Heart left ventricle (tissue), 16 donors: ENCODE results near the gene RBM23. TPM values are rescaled to one million over a fixed set of nuclear protein-coding genes. Genes with fewer than 3 reads are reported as not detected.

ENCODE experiments used
- ATAC-seq, 4 donors: fragments of 200-7000 bp; cut with Tn5 transposase; one replicate each; pipeline ENCODE4 v1.9.1; 2020 to 2022; ENCODE audit warnings: moderate library complexity in 4 of 4, mild to moderate bottlenecking in 3 of 4, moderate number of reproducible peaks in 1 of 4
- DNase-seq, 5 donors: peaks; one replicate each; pipeline ENCODE4 v3.0.0-alpha.2; 2020
- H3K27ac ChIP-seq, 12 donors: fragments of 200-600 bp; sonication (generic) in 4 of 12; one replicate each; pipeline versions ENCODE4 v1.5.0 to v1.8.0; 2016 to 2022; ENCODE audit warnings: mild to moderate bottlenecking in 2 of 12
- H3K27me3 ChIP-seq, 9 donors: fragments of 200-600 bp; sonication (generic) in 2 of 9; one replicate each; pipeline versions ENCODE4 v1.5.1 to v1.8.0; 2016 to 2022; ENCODE audit warnings: mild to moderate bottlenecking in 3 of 9
- H3K36me3 ChIP-seq, 9 donors: fragments of 200-600 bp; sonication (generic) in 2 of 9; one replicate each; pipeline versions ENCODE4 v1.5.0 to v1.8.0; 2018 to 2022; ENCODE audit warnings: mild to moderate bottlenecking in 2 of 9
- H3K4me1 ChIP-seq, 12 donors: fragments of 200-600 bp; sonication (generic) in 4 of 12; one replicate each; pipeline versions ENCODE4 v1.5.0 to v1.8.0; 2016 to 2022; ENCODE audit warnings: mild to moderate bottlenecking in 3 of 12
- H3K4me3 ChIP-seq, 12 donors: fragments of 200-600 bp; sonication (generic) in 4 of 12; one replicate each; pipeline versions ENCODE4 v1.5.0 to v1.8.0; 2017 to 2022; ENCODE audit warnings: mild to moderate bottlenecking in 9 of 12, moderate library complexity in 4 of 12
- H3K9me3 ChIP-seq, 12 donors: fragments of 200-600 bp; sonication (generic) in 4 of 12; one replicate each; pipeline versions ENCODE4 v1.5.0 to v1.8.0; 2016 to 2022; ENCODE audit warnings: mild to moderate bottlenecking in 1 of 12
- POLR2A ChIP-seq, 2 donors: fragments of 450-650 bp; IDR thresholded peaks; one replicate each; pipeline ENCODE4 v1.6.1; 2017; ENCODE audit warnings: antibody characterized with exemption in 2 of 2, mild to moderate bottlenecking in 2 of 2, moderate library complexity in 2 of 2
- whole genome bisulfite sequencing, 4 donors: extraction: QIAGEN DNeasy Blood & Tissue Kit in 2 of 4; methylation state at CpG; one replicate each; pipeline versions ENCODE4 v1.1.5 to v1.1.7; 2013 to 2018; 5-methylcytosine and 5-hydroxymethylcytosine counted together
- intact Hi-C, 10 donors: fragments of 100-400 bp; cut with DNase I; formaldehyde crosslinking; loops; one replicate each; pipeline versions ENCODE4 v1.11.1 to v1.14.2; 2022
- polyA plus RNA-seq, 2 donors: library from polyadenylated mRNA; stranded (reverse); fragments of 200-250 nt; gene quantifications; one replicate each; pipeline ENCODE4 v1.2.3, GENCODE V29; 2013
- total RNA-seq, 9 donors: library from RNA; depleted of rRNA in 2 of 9; stranded (reverse); fragments of >200 nt in 2 of 9; fragmentation: NEBNext Ultra II Directional in 3 of 9; extraction: Animal tissue kit (Norgen Biotek cat#: 25700) in 3 of 9; gene quantifications; one replicate each; pipeline versions ENCODE4 v1.1.0 to v1.2.4, GENCODE V29; 2016 to 2023
- TF ChIP-seq, protein P1 (sequence below), 12 donors: fragments of 200-600 bp; sonication (generic) in 4 of 12; IDR thresholded peaks; one replicate each; pipeline versions ENCODE4 v1.5.0 to v1.8.0; 2018 to 2022; ENCODE audit warnings: antibody characterized with exemption in 12 of 12, mild to moderate bottlenecking in 5 of 12
- donor health status: ischemic (EF 13 %, LVEDD 7.1; RV severe dilation, severe dysfunction).
- donor health status: healthy with polysubstance abuse.
- donor health status: DM: no; HTN: yes; CAD: no.
- donor health status: DM: no; HTN: no; CAD: no.
- donor health status: ischemic (EF 25% LVEDD 6.9; RV normal size, moderate dysfunction).
- donor health status: ischemic (EF 25% LVEDD 5.7; RV mildly dilated, moderate dysfunction).
- donor health status: healthy.
- donor health status: DM: yes; HTN: yes; CAD: no.
- donor health status: ischemic (EF 35%, LVEDD 5.7; RV mildly dilated, moderate dysfunction).
- donor health status: nonischemic (EF 11% LVEDD 7.7; RV severe dilation, severe dysfunction).
- donor health status: DM: yes; HTN: yes; CAD: no.
- donor health status: PGD.
- donor health status: ischemic (EF 29% LVEDD 5.4; RV normal size, mild dysfunction).
- donor health status: nonischemic (EF 23%, LVEDD 6.1; RV moderate dilation, normal function).

RBM23 gene
- total and polyA plus RNA-seq, 11 donors: 14.8 to 52.7 (median 41.6) TPM

DNA sequence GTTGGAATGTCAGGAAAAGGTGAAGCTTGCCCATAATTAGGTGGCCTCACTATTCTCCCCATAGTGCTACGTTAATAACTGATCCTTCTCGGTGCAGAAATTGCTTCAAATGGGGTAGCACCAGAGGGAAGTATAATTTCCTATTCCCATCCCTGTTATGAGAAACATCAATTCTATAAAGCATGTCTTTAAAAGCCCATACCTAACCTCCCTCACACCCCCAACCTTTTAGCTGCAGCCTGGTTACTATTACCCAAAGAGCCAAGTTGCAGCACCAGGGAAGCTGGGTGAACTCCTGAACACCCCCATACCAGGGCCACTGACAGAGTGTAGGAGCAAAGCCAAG is 15.2 kb downstream of the RBM23 start:
- intact Hi-C loops: loop anchor here in 1 of 10 donors (10.0 kb wide), 1 partner anchor 79 kb away; the partner anchor contains the start of gene MRPL52
- Histone ChIP-seq H3K9me3 (no peaks in the 10 kb centered on the region), H3K4me1 (peaks cover 0 to 9% (median 3%) of the 10 kb centered on the region in 12 donors), H3K4me3 (no peak overlapping the region), H3K27me3 (no peaks in the 10 kb centered on the region), H3K36me3 (peaks cover 3 to 92% (median 85%) of the 10 kb centered on the region in 9 donors), H3K27ac (no peak overlapping the region)
- 87 to 98% (median 93%) methylated on average over 2 of the region's 2 CpGs for WGBS, 4 donors
- no peak for DNase-seq
- ATAC-seq: no peak
- TF ChIP-seq POLR2A (IDR thresholded peaks at IDR 0.05): no peak
- TF ChIP-seq, protein P1, sequence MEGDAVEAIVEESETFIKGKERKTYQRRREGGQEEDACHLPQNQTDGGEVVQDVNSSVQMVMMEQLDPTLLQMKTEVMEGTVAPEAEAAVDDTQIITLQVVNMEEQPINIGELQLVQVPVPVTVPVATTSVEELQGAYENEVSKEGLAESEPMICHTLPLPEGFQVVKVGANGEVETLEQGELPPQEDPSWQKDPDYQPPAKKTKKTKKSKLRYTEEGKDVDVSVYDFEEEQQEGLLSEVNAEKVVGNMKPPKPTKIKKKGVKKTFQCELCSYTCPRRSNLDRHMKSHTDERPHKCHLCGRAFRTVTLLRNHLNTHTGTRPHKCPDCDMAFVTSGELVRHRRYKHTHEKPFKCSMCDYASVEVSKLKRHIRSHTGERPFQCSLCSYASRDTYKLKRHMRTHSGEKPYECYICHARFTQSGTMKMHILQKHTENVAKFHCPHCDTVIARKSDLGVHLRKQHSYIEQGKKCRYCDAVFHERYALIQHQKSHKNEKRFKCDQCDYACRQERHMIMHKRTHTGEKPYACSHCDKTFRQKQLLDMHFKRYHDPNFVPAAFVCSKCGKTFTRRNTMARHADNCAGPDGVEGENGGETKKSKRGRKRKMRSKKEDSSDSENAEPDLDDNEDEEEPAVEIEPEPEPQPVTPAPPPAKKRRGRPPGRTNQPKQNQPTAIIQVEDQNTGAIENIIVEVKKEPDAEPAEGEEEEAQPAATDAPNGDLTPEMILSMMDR (IDR thresholded peaks at IDR 0.05): no peak

DNA sequence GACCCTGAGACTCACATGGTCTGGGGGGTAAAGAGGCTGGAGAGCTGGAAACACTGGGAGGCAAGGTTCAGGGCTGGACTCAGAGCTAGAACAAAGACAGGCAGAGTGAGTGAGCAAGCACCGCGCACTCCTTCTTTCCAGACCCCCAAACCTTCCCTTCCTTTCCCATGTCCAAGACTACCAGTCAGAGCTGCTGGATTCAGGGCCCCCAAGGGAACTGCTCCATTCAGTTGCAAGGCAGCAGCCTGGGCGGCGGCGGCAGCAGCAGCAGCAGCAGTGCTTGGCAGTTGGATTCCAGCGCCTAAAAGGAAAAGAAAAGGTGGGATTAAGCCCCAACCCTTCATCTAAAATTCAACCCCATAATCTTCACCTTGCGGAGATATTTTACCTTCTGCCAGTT is 17.1 kb downstream of the RBM23 start:
- H3K4me3 ChIP-seq: no peak overlapping the region
- H3K36me3 ChIP-seq: peaks cover 3 to 80% (median 66%) of the 10 kb centered on the region in 9 donors
- WGBS, 4 donors: 90 to 96% (median 95%) methylated on average over 7 of the region's 7 CpGs
- H3K9me3 ChIP-seq: no peaks in the 10 kb centered on the region
- H3K27ac ChIP-seq: no peak overlapping the region
- ATAC-seq (no peak), DNase-seq (no peak)
- TF ChIP-seq POLR2A (IDR thresholded peaks at IDR 0.05): no peak
- TF ChIP-seq, protein P1 (IDR thresholded peaks at IDR 0.05): no peak
- H3K4me1 ChIP-seq: peaks cover 0 to 10% (median 5%) of the 10 kb centered on the region in 12 donors
- no peaks in the 10 kb centered on the region for H3K27me3 ChIP-seq
- intact Hi-C loops: loop anchor here in 1 of 10 donors (10.0 kb wide), 1 partner anchor 77 kb away; the partner anchor contains the start of gene MRPL52

DNA sequence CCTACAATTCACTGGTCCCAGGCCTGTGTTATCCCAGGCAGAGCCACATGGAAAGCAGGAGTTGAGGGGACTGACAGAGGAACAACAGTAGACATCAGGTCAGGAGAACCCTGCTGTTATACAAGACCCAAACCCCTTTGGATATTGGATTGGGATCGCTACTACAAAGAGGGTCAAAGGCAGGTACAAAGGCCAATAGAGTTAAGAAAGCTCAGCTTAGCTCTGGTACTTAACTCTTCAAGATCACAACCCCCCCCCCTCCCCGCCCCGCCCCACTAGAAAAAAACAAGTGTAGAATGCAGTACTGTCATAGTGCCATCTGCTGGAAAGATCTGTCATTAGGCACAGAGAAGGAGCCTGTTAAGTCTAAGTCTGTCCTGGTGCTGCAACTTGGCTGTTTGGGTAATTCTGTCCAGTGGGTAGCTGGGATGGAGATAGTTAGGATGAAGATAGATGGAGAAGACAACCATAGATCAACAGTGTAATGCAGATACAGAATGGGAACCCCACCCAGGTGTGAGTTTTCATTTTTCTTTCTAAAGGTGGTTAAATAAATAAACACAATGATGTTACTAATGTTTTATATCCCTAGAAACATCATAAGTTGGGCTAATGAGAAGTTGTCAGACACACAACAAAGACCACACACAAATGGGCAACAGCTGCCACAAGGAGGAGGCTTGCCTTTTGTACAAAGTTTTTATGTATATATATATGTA is 18.7 kb downstream of the RBM23 start:
- Histone ChIP-seq H3K9me3 (no peaks in the 10 kb centered on the region), H3K27ac (peak overlapping the region in 1 of 12 donors; percentile 72), H3K36me3 (peaks cover 3 to 64% (median 50%) of the 10 kb centered on the region in 9 donors), H3K27me3 (no peaks in the 10 kb centered on the region), H3K4me1 (peaks cover 0 to 10% (median 5%) of the 10 kb centered on the region in 12 donors), H3K4me3 (no peak overlapping the region)
- DNase-seq (no peak), ATAC-seq (peak; percentile 29 to 69 (median 54))
- WGBS, 4 donors: 36 to 53% (median 43%) methylated on average over 3 of the region's 3 CpGs
- TF ChIP-seq POLR2A (IDR thresholded peaks at IDR 0.05): no peak
- TF ChIP-seq, protein P1 (IDR thresholded peaks at IDR 0.05): peak in 11 of 12 donors; percentile 28 to 64 (median 49)
- intact Hi-C loops: loop anchor here in 3 of 10 donors (1.0 to 10.0 kb wide), 2 partner anchors 28 to 75 kb away; partner anchors contain the start of gene MRPL52 (in 1 of the 3)

DNA sequence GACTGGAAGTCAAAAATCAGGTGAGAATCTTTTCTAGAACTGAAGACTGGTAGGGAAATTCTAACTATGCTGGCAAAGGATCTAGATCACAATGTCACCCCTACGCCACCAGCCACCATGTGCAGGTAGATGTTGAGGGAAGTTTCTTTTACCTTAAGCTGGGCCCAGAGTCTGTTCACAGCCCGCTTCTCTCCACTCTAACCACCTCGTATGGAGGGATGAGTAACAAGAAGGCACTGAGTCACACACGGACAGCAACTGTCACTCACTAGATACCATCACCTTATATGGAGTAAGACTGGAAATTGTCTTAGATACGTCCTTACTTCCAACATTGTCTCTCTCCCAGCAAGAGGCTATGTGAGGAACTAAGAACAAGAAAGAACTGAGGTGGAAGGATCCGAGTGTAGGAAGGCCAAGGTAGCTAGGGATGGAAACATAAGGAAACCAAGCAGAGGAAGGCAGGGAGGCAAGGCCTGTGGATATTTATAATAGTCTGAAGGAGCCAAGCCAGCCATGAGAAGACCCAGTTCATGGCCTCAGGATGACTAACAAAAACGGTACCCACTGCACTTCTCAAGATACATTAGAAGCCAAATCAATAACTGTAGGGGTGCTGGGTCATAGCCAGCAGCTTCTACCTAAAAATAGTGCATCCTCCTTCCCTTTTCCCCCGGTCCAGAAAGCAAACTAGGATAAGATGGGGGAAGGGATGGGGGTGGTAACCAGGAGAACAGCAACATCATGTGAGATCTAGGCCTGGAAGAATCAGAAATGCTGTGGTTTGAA is 20.5 kb downstream of the RBM23 start:
- Histone ChIP-seq H3K27ac (peak overlapping the region in 1 of 12 donors; percentile 72), H3K9me3 (no peaks in the 10 kb centered on the region), H3K4me3 (no peak overlapping the region), H3K4me1 (peaks cover 0 to 9% (median 4%) of the 10 kb centered on the region in 12 donors), H3K36me3 (peaks cover 3 to 47% (median 33%) of the 10 kb centered on the region in 9 donors), H3K27me3 (no peaks in the 10 kb centered on the region)
- 58 to 62% (median 60%) methylated on average over 8 of the region's 8 CpGs for WGBS, 4 donors
- TF ChIP-seq, protein P1 (IDR thresholded peaks at IDR 0.05): no peak
- TF ChIP-seq POLR2A (IDR thresholded peaks at IDR 0.05): no peak
- ATAC-seq (no peak), DNase-seq (no peak)
- intact Hi-C loops: no loop called here
